ENCODE data around the gene CPSF6.

CPSF6 gene

GRCh38 chr12:69318225-69318624, 78.9 kb downstream of the CPSF6 start:
- Histone ChIP-seq H3K36me3 (ENCODE audit: insufficient read depth, low read length) (no peaks in the 10 kb centered on the region), H3K4me3 (ENCODE audit: low read depth, low read length) (no peak overlapping the region), H3K4me1 (ENCODE audit: control insufficient read depth, insufficient read depth, low read length, unreplicated experiment) (no peaks in the 10 kb centered on the region), H3K79me2 (ENCODE audit: control insufficient read depth, insufficient read depth, low read length, unreplicated experiment) (no peaks in the 10 kb centered on the region), H3K27ac (ENCODE audit: low read depth, low read length) (no peak overlapping the region), H2AFZ (ENCODE audit: low read length, unreplicated experiment) (no peak overlapping the region), H3K27me3 (ENCODE audit: insufficient read depth, low read length) (peaks cover 37% of the 10 kb centered on the region)

GRCh38 chr12:69321351-69321750, 82.0 kb downstream of the CPSF6 start:
- Histone ChIP-seq H3K79me2 (ENCODE audit: control insufficient read depth, insufficient read depth, low read length, unreplicated experiment) (no peaks in the 10 kb centered on the region), H3K36me3 (ENCODE audit: insufficient read depth, low read length) (no peaks in the 10 kb centered on the region), H3K27me3 (ENCODE audit: insufficient read depth, low read length) (peaks cover 56% of the 10 kb centered on the region), H3K4me3 (ENCODE audit: low read depth, low read length) (no peak overlapping the region), H3K4me1 (ENCODE audit: control insufficient read depth, insufficient read depth, low read length, unreplicated experiment) (no peaks in the 10 kb centered on the region), H3K27ac (ENCODE audit: low read depth, low read length) (no peak overlapping the region), H2AFZ (ENCODE audit: low read length, unreplicated experiment) (no peak overlapping the region)
